ENCODE data around the gene C19orf33.
"Not testable (repeated sequence)": the region's sequence is repeated elsewhere in the genome, so short reads cannot be mapped to it uniquely, and the experiment has no call there.

The C19orf33 gene

DNA sequence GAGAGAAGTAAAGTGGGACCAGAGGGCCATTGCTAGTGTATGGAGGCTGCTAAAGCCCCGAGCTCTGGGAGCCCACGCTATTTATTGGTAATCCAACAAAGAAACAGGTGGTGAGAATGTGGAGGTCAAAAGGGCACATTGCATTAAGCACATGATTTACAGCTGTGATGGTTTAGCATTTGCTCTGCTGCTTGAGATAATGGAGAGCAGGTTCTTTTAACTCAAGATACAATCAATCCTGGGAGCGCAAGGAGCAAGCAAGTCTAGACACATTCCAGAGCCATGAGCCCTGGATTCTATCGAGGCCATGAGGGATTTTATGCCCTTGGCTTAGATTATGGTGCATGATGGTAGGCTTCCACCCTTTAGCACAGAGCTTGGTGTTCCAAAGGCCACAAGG, 35.0 kb downstream of the C19orf33 start:
- DNase-seq (ENCODE audit: low spot score) = not testable (repeated sequence)

DNA sequence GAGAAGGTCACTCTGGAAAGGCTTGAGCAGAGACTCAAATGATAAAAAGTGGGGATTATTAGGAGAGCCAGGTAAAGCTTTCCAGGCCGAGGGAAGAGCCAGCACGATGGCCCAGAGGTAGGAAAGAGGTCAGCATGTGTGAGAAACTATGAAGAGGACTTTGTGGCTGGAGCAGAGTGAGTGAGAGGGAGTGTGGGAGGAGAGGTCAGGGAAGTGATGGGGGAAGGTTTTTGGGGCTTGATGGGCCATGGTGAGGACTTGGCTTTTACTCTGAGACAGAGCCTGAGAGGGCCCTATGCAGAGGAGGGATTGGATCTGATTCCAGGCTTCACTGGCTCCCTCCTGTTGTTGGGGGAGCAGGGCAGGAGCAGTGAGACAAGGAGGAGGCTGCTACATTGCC, 36.9 kb downstream of the C19orf33 start:
- DNase-seq (ENCODE audit: low spot score) = no peak

DNA sequence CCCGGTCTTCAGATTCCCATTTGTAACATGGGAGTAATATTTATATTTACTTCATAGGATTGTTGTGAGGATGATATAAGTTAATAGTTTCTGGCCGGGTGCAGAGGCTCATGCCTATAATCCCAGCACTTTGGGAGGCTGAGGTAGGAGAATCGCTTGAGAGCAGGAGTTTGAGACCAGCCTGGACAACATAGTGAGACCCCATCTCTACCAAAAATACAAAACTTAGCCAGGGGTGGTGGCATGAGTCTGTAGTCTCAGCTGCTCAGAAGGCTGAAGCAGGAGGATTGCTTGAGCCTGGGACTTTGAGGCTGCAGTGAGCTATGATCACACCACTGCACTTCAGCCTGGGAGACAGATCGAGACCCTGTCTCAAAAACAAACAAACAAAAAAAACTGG, 42.8 kb downstream of the C19orf33 start:
- DNase-seq (ENCODE audit: low spot score) = no peak

DNA sequence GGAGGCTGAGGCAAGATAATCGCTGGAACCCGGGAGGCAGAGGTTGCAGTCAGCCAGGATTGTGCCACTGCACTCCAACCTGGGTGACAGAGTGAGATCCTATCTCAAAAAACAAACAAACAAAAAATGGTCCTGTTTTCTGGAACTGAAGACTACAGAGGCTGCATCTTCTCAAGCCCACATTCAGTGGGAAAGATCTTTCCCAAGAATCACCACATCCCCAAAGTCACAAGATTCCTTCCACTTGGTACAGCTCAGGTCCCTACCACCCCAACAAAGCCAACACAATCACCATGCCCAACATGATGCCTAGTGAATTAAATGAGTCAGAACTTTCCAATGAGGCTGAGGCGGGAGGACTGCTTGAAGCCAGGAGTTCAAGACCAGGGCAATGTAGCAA, 46.8 kb downstream of the C19orf33 start:
- no peak for DNase-seq (ENCODE audit: low spot score)

DNA sequence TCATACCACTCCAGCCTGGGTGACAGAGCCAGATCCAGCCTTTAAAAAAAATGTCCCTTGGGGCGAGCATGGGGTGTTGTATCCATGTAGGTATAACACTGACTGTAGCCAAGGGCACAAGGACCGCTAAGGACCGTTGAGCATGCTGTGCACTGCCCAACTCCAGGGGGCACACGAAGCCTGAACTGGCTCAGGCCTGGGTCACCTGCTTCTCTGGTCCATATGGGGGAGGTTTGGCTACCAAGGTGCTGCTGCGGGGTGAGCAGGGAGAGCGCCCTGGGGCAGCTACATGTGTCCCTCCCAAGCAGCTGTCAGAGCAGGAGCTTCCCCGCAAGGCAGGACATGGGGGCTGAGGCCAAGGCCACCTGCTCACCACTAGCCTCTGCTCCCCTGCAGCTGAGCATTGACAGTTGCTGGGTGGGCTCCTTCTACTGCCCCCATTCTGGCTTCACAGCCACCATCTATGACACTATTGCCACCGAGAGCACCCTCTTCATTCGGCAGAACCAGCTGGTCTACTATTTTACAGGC, 47.9 kb downstream of the C19orf33 start:
- DNase-seq (ENCODE audit: low spot score) = no peak

DNA sequence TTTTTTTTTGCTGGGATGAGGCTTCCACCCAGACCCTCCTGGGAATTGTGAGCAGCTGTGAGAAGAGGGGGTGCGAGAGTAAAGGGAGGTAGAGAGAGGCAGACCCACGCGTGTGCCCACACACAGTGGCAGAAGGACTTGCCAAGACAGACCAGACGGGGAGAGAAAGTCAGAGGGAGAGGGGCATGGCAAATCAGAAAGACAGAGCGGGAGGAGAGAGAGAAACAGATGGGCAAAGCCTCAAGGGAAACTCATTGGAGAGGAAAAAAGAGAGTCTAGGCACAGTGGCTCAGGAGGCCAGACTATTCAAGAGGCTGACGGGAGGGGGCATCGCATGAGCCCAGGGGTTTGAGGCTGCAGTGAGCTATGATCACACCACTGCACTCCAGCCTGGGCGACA, 48.6 kb downstream of the C19orf33 start:
- peak; percentile 47 for DNase-seq (ENCODE audit: low spot score)
